SKM-1 treated with dmso at 0.1 percent for 144 hours (cell line): ENCODE data around the gene MAPK11.

Experiments
- DNase-seq: peaks from one replicate; lab custom pipeline; 2025; ENCODE audit not compliant: unreplicated experiment; lab: John Stamatoyannopoulos, UW

The MAPK11 gene

DNA sequence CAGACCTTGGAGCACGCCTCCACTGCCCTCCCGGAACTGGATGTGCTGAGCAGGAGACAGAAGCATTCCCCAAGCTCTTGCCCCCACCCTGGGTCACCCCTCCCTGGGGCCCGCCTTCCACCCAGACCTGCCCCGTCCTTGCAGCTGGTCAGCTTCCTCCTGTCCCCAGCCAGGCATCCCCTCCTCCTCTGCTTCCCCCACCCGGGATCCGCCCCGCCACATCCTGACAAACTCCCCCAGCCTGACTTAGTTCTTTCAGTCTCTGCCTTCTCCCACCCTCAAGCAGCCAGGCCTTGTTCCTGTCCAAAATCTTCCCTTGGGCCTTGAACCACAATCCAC is 38.4 kb upstream of the MAPK11 start:
- peak; percentile 81 for DNase-seq

GRCh38 chr22:50307890-50308596 is 37.9 kb upstream of the MAPK11 start:
- peak; percentile 16 for DNase-seq

DNA sequence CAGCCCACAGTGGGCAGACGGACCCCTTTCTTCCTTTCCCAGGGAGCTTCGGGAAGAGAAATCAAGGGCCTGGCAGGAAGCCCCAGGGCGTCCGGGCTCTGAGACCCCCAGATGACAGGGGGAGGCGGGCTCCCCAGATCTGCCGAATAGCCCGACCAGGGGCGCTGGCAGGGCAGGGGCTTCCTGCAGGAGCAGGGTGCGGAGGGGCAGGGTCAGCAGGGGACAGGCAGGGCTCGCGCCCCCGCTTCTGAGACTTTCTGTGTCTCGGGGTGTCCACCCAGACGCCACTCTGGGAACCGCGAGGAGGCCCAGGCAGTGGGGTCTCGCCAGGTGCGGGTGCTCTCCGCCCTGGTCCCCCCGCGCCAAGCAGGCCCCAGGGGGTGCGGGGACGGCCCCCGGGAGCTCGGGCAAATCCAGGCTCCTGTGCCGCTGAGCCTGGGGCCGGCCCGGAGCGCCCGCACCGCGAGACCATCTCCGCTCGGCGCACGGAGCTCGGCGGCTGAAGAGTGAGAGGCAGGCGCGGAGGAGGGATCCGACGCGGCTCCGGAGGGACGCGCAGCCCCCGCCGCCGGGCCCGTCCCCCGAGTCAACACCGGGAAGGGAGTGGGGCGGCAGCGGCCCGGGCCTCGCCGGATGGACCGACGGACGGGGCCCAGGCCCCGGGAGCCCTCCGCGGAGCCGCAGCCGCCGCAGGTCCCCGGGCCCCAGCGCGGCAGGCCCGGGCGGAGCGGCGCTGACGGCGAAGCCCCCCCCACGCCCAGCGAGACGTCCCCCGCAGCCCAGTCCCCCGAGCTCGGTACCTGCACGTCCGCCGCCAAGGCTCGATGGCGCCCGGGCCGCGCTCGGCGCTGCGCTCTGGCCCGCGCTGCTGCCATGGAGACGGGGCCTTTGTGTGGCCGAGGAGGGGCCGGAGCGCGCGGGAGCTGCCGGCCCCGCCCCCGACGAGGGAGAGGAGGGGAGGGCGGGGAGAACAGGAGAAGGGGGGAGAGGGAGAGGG is 36.9 kb upstream of the MAPK11 start, which contains the start of gene PLXNB2:
Gene PLXNB2, minus strand, starts transcription at position 894 of the 997 bp plus-strand sequence. CDS start 17,062 bp downstream, outside the sequence.
- DNase-seq = peak; percentile 71

DNA sequence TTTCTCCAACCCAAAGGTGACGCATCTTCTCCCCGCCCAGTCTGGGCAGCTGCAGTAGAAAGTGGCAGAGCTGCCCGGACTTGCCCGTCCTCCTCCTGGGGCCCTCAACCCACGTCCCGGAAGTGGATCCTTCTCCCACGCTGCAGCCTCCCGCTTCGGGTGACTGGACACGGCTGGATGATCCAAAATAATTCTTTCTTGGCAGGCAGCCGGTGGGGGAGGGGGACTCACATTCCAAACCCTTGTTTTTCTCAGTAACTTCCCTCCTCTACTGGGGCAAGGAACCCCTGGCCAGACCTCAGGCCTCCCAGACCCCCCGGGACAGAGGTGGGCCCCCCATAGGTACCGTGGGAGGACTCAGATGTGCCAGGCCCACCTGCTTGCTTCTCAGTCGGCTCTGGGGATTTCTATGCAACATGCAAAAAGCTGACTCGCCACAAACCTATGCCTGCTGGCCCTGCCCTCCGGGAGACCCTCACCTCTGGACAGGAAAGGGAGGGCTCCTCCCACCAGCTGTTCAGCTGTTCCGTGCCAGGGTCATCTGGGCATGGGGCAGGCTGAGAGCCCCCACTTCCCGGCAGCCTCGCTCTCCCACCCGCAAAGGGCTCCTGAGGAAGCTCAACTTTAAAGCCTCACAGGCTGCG is 35.9 kb upstream of the MAPK11 start:
- DNase-seq = peak; percentile 54

- no peak for DNase-seq
Observed at GRCh38 chr22:50305393-50305922, 35.3 kb upstream of the MAPK11 start.

- DNase-seq = peak; percentile 79
Observed at GRCh38 chr22:50304528-50305392, 34.6 kb upstream of the MAPK11 start.

GRCh38 chr22:50303848-50304527 is 33.8 kb upstream of the MAPK11 start:
- peak; percentile 26 for DNase-seq

DNA sequence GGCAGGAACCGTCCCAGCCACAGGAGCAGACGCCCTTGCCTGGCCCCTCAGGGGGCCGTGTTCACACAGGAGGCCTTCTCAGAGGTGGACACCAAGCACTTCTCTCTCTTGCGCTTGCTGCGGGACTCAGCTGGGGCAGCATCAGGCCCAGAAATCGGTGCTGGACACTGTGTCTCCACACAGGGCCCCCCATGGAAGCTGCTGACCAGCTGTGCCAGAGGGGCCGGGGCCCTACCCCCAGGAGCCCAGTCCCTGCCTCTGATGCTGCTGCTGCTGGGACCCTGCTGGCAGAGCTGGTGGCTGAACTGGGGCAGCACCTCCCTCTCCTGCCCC is 33.3 kb upstream of the MAPK11 start:
- DNase-seq = no peak

DNA sequence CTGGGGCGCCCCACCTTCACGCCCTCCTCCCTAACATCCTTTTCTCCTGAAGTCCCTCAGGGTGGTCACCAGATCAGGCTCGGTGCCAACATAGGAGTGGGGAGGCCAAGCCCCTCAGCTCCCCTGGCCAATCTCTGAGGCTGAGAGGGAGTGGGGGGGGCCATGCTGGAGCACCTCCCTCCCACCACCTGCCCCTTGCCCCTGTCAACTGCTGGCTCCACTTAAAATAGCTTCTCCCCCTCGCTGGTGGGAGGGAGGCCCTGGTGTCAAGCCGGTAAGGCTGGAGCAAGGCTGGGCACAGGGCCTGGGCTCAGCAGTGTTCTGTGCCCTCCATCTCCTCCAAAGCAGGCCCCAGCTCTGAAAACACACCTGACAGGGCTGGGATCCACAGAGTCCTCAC is 32.4 kb upstream of the MAPK11 start:
- DNase-seq = no peak

- no peak for DNase-seq
Observed at GRCh38 chr22:50302041-50302541, 31.9 kb upstream of the MAPK11 start.

GRCh38 chr22:50301581-50301991 is 31.4 kb upstream of the MAPK11 start:
- no peak for DNase-seq

- no peak for DNase-seq
Observed at GRCh38 chr22:50300620-50301257, 30.6 kb upstream of the MAPK11 start.

GRCh38 chr22:50299785-50300619 is 29.8 kb upstream of the MAPK11 start:
- no peak for DNase-seq

DNA sequence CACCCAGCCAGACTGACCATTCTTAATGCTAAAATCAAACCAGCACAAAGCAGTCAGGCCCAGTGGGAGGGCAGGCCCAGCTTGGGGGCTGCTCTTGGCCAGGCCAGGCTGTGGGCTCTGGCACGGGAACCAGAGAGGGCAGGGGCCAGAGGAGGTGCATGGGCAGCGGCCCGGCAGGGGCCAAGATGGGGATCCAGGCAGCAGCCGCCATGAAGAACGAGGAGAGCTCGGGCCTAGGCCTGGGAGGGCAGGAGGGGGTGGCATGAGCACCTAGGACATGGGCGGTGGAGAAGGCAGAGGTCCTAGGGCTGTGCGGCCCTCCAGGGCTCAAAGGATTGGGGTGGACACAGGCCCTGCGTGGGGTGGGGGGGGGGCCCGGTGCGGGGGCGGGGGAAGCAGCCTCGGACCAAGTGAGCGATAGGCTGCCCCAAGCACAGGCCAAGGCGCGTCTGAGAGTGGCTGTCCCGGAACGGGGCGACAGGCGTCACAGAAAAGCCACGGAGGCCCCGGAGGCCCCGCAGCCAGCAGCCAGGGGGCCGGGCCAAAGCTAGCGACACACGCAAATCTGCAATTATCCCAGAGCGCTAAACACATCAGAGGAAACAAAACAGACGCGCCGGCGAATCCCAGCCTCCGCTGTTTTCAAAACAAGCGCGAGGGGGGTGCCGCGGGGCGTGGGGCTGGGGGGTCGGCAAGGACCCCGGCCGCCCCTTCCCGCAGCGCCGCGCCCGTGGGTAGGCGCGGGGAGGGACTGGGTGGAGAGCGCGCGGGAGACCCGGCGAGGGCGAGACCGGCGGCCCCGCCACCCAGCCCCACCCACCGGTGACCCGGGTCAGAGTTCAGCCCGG is 29.0 kb upstream of the MAPK11 start:
- no peak for DNase-seq

DNA sequence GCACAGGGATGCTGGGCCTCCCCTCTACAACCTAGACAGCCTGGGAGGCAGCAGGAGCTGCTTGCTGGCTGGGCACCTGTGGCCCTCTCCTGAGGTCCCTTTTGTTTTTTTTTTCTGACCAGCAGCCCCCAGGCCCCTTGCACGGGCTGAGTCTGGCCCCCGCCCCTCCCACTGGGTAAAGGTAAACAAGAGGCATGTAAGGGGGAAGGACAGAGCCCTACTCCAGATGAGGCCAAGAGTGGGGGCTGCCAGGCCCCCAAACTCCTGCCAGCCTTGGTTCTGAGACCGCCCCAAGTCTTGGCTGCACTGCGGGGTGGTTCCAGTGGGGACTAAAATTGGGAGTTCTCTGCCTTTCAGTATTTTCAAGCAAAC is 28.1 kb upstream of the MAPK11 start:
- no peak for DNase-seq

- DNase-seq = no peak
Observed at GRCh38 chr22:50297510-50298265, 27.5 kb upstream of the MAPK11 start.
